ENCODE data around the gene ABR.

DNA sequence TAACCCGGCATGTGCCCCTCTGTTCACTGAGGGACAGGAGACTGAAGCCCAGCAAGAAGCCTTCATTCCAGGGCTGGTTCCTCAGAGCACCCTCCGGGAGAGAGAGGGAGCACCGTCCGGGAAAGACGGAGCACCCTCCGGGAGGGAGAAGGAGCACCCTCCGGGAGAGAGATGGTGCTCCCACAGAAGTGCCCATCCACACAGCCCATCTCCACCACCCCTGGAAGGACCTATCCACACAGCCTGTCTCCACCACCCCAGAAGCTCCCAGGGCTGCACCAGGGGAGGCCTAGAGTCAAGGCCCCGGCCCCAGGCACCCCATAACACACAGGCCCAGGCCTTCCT lies 88.6 kb downstream of the ABR start:
- TF ChIP-seq, protein P1, sequence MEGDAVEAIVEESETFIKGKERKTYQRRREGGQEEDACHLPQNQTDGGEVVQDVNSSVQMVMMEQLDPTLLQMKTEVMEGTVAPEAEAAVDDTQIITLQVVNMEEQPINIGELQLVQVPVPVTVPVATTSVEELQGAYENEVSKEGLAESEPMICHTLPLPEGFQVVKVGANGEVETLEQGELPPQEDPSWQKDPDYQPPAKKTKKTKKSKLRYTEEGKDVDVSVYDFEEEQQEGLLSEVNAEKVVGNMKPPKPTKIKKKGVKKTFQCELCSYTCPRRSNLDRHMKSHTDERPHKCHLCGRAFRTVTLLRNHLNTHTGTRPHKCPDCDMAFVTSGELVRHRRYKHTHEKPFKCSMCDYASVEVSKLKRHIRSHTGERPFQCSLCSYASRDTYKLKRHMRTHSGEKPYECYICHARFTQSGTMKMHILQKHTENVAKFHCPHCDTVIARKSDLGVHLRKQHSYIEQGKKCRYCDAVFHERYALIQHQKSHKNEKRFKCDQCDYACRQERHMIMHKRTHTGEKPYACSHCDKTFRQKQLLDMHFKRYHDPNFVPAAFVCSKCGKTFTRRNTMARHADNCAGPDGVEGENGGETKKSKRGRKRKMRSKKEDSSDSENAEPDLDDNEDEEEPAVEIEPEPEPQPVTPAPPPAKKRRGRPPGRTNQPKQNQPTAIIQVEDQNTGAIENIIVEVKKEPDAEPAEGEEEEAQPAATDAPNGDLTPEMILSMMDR (conservative IDR thresholded peaks at IDR 0.05; ENCODE audit: low read depth, low read length) = no peak
- no peak for TF ChIP-seq EZH2phosphoT487 (IDR thresholded peaks at IDR 0.05; ENCODE audit: borderline replicate concordance, low read length)
- TF ChIP-seq EZH2 (IDR thresholded peaks at IDR 0.05; ENCODE audit: low read length, unreplicated experiment) = no peak
